NCI-H1105 (cell line): ENCODE data around the gene OPRM1.
"Not testable (repeated sequence)": the region's sequence is repeated elsewhere in the genome, so short reads cannot be mapped to it uniquely, and the experiment has no call there.

ENCODE experiments used
- DNase-seq: peaks from one replicate; lab custom pipeline; 2025; lab: John Stamatoyannopoulos, UW

The OPRM1 gene

DNA sequence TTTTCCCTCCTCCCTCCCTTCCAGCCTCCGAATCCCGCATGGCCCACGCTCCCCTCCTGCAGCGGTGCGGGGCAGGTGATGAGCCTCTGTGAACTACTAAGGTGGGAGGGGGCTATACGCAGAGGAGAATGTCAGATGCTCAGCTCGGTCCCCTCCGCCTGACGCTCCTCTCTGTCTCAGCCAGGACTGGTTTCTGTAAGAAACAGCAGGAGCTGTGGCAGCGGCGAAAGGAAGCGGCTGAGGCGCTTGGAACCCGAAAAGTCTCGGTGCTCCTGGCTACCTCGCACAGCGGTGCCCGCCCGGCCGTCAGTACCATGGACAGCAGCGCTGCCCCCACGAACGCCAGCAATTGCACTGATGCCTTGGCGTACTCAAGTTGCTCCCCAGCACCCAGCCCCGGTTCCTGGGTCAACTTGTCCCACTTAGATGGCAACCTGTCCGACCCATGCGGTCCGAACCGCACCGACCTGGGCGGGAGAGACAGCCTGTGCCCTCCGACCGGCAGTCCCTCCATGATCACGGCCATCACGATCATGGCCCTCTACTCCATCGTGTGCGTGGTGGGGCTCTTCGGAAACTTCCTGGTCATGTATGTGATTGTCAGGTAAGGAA lies at the start of gene OPRM1:
Gene OPRM1, plus strand, starts transcription at position 10 of the 612 bp plus-strand sequence. Its CDS starts 305 bp downstream, at position 315.
- DNase-seq = no peak

- no peak for DNase-seq
These were observed 49.1 kb upstream of the OPRM1 start for GRCh38 chr6:153989989-153990388.

DNA sequence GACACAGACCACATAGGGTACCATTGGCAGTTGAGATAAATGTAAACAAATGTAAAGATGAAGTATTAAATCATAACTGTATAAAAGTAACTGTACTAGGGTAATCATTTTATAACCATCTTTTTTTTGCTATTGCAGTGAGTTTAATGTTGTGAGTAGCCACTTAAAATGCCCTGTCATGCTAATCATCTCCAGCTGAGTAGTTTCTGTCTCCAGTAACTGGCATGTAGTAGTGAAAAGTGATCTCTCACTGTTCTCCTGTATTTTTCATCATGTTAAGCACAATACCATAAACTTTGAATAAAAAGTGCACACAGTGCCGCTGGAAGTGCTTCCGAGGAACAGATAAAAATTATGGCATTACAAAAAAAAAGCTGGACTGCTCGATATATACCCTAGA lies 45.0 kb upstream of the OPRM1 start:
- DNase-seq = no peak

- no peak for DNase-seq
These were observed 44.2 kb upstream of the OPRM1 start for GRCh38 chr6:153994811-153995210.

GRCh38 chr6:153997221-153997620 lies 41.8 kb upstream of the OPRM1 start:
- DNase-seq = no peak

DNA sequence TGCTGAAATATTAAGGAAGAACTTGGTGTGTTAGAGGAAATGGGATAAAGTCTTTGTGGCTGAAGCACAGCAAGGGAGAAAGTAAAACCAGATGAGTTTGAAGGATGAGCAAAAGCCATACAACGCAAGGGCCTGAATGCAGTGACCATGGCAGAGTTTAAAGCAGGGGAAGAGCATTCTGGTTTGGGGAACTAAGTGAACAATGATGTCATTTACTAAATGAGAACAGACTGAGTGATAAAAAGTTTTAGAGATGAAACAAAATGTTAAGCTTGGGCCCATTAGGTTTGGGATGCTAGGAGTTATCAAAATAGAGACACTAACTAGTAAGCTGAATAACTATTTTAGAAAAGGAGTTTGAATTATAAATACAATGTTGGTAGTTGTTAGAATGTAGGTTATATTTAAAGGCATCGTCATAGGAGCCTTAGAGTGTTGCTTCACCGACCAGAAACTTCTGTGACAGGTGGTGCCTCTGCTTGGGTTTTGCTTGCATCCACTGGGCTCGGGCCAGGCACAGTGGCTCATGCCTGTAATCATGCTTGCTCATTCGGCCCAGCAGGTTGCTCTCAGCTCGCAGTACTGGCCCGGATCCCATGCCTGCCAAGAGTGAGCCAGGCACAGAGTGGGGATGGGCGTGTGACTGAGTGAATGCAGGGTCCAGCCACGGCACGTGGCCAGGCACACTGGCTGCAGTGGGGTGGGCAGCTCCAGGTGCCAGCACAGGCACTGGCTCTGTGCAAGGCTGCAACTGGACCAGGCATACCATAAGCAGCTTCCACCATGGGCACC lies 37.4 kb upstream of the OPRM1 start:
- DNase-seq = no peak

DNA sequence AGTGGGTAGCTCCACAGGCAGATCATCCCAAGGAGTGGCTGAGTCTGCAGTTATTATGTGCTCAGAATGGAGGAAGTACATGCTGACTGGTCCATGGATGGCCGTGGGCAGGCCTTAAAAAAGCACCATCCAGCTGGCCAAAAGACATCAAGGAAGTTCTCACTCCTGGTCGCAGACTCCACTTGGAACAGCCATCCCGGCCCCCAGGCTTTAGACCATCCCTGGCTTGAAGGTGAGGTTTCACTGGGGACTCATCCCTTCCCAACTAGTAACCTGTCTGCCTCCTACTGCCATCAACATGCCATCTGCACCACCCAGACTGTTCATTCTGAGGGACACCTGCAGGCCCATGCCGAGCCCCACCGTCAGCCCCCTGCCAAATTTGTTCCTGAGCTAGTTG lies 36.1 kb upstream of the OPRM1 start:
- DNase-seq = no peak

- no peak for DNase-seq
These were observed 28.7 kb upstream of the OPRM1 start for GRCh38 chr6:154010371-154010770.

DNA sequence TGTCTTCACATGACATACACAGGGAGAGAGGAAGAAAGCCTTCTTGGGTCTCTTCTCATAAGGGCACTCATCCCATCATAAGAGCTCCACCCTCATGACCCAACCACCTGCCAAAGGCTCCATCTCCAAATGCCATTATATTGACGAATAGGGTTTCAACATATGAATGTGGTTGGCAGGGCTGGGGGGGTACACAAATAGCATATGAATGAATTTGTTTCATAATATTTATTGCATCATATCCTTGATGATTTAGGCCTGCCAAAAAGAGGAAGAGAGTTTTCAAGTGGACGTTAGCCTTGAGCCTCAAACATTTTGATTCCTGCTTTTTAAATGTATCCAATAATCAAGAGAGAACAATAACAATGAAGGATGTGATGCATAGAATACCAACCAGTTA lies 26.2 kb upstream of the OPRM1 start:
- no peak for DNase-seq

- DNase-seq = no peak
These were observed 21.3 kb upstream of the OPRM1 start for GRCh38 chr6:154017786-154018185.

GRCh38 chr6:154030646-154031045 lies 8.4 kb upstream of the OPRM1 start:
- no peak for DNase-seq

DNA sequence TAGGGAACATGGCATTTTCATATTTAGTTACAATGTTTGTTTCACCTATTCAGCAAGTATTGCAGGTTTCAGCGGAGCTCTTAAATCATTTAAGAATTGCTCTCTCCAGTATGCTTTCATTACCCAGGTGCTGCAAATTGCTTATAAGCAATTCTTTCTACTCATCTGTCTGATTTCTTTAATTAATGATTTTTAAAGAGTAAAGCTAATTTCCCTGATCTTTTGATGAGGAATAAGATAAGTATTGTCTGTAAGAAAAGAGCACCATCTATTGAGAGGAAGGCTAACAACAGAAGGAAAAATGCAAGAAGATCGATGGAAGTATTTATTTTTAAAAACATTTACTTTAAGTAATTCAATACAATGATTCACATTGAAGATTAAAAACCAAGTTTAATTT lies 2.0 kb downstream of the OPRM1 start:
- DNase-seq = no peak

GRCh38 chr6:154053141-154053540 lies 14.1 kb downstream of the OPRM1 start:
- DNase-seq = no peak

- DNase-seq = no peak
These were observed 17.5 kb downstream of the OPRM1 start for GRCh38 chr6:154056536-154056935.

DNA sequence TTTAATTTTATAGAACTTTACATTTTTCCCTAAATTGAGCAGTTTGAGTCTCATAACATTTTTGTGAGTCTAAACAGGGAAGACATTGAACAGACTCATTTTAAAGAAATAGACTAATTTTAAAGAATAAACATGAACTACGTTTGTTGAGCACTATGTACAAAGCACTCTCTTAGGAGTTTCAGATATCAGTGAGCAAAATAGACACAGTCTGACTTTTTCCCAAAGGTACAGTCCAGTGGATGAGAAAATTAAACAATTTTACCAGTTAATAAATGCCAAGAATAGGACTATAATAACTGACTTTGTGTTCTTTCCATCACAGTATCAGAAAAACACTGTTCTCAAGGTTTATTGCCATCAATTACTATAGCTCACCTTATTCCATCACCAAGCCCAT lies 18.1 kb downstream of the OPRM1 start:
- no peak for DNase-seq

DNA sequence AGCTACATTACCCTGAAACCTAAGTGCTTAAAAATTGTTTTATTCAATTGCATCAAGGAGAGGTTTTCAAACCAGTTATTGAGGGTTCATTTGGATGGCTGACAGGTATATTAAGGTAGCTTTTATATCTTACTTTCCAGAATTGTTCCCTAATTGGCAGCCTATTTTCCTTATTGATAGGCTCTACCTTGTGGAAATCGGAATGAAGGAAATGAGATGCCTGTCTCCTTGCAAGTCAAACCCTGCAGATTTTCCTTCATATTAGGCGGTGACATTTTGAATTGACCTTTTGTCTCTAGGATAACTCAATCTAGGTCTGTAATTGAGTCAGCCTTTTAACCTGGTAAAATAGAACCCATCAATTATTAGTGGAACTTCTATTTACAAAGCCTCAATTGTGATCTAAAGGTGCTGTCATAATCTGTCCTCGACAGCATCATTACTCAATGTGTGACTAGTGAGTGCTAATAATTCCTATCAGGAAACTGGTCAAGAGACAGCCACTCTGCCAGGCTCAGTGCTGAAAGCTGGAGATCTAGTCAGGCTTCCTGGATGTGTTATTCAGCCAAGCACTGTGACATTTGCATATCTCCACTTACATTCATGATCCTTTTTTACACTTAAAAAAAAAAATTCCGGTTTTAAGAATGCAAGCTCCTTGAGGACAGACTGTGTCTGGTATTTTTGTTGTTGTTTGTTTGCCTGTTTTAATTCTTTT lies 20.1 kb downstream of the OPRM1 start:
- DNase-seq = no peak

GRCh38 chr6:154060076-154060475 lies 21.0 kb downstream of the OPRM1 start:
- no peak for DNase-seq

DNA sequence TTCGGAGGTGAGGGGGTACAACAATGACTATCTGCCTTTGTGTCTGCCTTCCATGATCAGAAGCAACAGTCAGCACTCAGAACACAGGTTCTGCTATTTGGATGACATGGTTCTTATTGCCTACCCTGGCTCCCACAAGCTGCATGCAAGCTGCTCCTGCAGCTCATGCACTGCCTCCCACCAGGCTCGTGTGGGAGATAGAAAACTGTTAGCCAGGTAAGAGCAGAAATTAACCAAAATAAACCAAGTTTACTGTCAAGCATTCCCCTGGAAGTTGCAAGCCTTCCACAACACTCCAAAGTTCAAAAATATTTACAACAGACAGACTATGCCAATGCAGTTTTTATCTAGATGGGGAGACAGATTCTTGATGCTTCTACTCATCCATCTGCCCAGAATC lies 31.0 kb downstream of the OPRM1 start:
- DNase-seq = no peak

DNA sequence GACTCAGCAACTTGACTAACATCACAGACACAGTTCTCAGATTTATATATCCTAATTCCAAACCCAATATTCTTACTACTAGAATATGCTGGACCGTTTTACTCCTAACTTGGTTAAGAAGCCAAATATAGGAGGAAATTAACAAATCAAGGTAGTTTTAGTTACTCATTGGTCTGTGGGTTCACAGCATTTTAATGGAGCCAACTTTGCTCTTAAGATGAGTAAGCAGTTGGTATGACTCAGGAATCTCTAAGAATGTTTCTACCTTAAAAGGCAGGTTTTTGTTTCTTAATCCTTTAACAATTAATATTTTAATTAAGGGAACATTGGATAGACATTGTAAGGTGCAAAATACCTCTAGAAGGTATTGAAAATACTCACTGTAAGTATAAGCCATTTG lies 31.6 kb downstream of the OPRM1 start:
- DNase-seq = no peak

DNA sequence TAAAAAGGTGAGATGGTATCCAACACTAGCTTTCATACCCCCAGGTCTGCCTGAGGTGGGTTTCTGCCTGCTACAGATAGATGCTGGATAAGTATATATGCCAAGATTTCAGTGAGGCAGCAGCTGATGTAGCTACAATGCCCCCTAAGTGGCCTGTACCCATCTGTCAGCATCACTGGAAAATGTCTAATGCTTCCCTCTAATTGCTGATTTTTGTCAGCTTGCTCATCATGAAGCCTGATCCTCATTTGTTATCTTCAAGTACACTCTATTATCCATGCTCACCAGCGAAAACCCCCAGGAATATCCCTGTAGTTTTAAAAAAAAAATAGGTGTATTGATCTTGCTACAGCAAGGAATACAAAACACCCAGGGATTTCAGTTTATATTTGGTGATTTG lies 32.2 kb downstream of the OPRM1 start:
- DNase-seq = no peak

GRCh38 chr6:154071711-154072110 lies 32.7 kb downstream of the OPRM1 start:
- no peak for DNase-seq

- DNase-seq = not testable (repeated sequence)
These were observed 39.6 kb downstream of the OPRM1 start for GRCh38 chr6:154078596-154078995.
